Measurements from ENCODE around the gene PGA3.

DNA sequence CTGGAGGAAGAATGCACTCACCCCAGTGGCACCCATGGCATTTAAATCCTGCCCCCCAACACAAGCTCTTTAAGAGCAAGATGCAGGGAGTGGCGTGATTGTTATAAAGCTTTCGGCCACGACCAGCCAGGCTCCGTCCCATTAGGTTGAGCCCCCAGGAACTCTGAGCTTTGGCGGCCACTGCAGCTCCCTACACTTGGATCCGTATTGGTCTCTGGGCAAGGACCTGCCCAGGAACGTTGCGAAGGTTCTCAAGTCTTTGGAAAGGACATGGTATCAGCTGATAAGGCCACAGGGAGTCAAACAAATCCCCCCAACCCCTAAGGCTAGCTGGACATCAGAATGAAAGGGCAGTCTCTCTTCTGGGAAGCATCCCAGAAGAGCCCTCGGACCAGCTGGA, 32.7 kb upstream of the PGA3 start:
- no peak for TF ChIP-seq ZEB2 (tag by site-specific recombination; IDR thresholded peaks at IDR 0.05)
- TF ChIP-seq YY1 (tag by site-specific recombination; IDR thresholded peaks at IDR 0.05): no peak
- TF ChIP-seq, protein P1, sequence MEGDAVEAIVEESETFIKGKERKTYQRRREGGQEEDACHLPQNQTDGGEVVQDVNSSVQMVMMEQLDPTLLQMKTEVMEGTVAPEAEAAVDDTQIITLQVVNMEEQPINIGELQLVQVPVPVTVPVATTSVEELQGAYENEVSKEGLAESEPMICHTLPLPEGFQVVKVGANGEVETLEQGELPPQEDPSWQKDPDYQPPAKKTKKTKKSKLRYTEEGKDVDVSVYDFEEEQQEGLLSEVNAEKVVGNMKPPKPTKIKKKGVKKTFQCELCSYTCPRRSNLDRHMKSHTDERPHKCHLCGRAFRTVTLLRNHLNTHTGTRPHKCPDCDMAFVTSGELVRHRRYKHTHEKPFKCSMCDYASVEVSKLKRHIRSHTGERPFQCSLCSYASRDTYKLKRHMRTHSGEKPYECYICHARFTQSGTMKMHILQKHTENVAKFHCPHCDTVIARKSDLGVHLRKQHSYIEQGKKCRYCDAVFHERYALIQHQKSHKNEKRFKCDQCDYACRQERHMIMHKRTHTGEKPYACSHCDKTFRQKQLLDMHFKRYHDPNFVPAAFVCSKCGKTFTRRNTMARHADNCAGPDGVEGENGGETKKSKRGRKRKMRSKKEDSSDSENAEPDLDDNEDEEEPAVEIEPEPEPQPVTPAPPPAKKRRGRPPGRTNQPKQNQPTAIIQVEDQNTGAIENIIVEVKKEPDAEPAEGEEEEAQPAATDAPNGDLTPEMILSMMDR (tag by site-specific recombination; IDR thresholded peaks at IDR 0.05): no peak
- no peak for TF ChIP-seq ZNF324 (tag by site-specific recombination; IDR thresholded peaks at IDR 0.05)
- TF ChIP-seq MZF1 (tag by site-specific recombination; IDR thresholded peaks at IDR 0.05; ENCODE audit: borderline replicate concordance): no peak
- TF ChIP-seq RBAK (tag by site-specific recombination; IDR thresholded peaks at IDR 0.05): no peak
- TF ChIP-seq ZNF335 (tag by site-specific recombination; conservative IDR thresholded peaks at IDR 0.05): no peak
- no peak for TF ChIP-seq ZNF76 (tag by site-specific recombination; IDR thresholded peaks at IDR 0.05; ENCODE audit: borderline replicate concordance, low read depth)
- no peak for TF ChIP-seq ZNF221 (tag by site-specific recombination; IDR thresholded peaks at IDR 0.05; ENCODE audit: borderline replicate concordance)
- TF ChIP-seq ZNF501 (tag by site-specific recombination; IDR thresholded peaks at IDR 0.05): no peak
- TF ChIP-seq, protein P2, sequence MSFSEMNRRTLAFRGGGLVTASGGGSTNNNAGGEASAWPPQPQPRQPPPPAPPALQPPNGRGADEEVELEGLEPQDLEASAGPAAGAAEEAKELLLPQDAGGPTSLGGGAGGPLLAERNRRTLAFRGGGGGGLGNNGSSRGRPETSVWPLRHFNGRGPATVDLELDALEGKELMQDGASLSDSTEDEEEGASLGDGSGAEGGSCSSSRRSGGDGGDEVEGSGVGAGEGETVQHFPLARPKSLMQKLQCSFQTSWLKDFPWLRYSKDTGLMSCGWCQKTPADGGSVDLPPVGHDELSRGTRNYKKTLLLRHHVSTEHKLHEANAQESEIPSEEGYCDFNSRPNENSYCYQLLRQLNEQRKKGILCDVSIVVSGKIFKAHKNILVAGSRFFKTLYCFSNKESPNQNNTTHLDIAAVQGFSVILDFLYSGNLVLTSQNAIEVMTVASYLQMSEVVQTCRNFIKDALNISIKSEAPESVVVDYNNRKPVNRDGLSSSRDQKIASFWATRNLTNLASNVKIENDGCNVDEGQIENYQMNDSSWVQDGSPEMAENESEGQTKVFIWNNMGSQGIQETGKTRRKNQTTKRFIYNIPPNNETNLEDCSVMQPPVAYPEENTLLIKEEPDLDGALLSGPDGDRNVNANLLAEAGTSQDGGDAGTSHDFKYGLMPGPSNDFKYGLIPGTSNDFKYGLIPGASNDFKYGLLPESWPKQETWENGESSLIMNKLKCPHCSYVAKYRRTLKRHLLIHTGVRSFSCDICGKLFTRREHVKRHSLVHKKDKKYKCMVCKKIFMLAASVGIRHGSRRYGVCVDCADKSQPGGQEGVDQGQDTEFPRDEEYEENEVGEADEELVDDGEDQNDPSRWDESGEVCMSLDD (tag by site-specific recombination; IDR thresholded peaks at IDR 0.05): no peak
- TF ChIP-seq ZNF274 (IDR thresholded peaks at IDR 0.05; ENCODE audit: low read length): no peak
- no peak for TF ChIP-seq ZNF274 (tag by site-specific recombination; IDR thresholded peaks at IDR 0.05; ENCODE audit: borderline replicate concordance)
